Cardiac septum (tissue), 1 donor: Measurements from ENCODE around the gene CES2. TPM values are rescaled to one million over a fixed set of nuclear protein-coding genes. Genes with fewer than 3 reads are reported as not detected.
"Not testable (repeated sequence)": the region's sequence is repeated elsewhere in the genome, so short reads cannot be mapped to it uniquely, and the experiment has no call there.

Source experiments
- DNase-seq: peaks from one replicate; pipeline ENCODE4 v3.0.0-alpha.2; 2020; ENCODE audit warnings: low spot score
- intact Hi-C: fragments of 100-400 bp; cut with DNase I; formaldehyde crosslinking; loops from one replicate; pipeline ENCODE4 v1.14.0; 2022
- long read RNA-seq: library from polyadenylated mRNA; unstranded; transcript quantifications from one replicate; pipeline ENCODE4 v2.0.0, GENCODE V29; 2021
- total RNA-seq: library from RNA; stranded (reverse); fragmentation: NEBNext Ultra II Directional; extraction: Animal tissue kit (Norgen Biotek cat#: 25700); gene quantifications from one replicate; pipeline ENCODE4 v1.2.1, GENCODE V29; 2021
- donor health status: DM: no; HTN: no; CAD: no.

Gene CES2
- 64.0 TPM for total RNA-seq
- long read RNA-seq, transcript CES2-202 (12 exons, 3,868 nt): minor isoform, 5 of 202 reads
- long read RNA-seq, transcript CES2-211 (12 exons, 3,391 nt): minor isoform, 18 of 202 reads
- long read RNA-seq, transcript CES2-201 (12 exons, 3,927 nt): major isoform, 133 of 202 reads
- long read RNA-seq, partial matches to known transcripts: 28 of 202 reads
- long read RNA-seq, other reads (novel, unspliced or antisense): 17 of 202 reads

- intact Hi-C loops: no loop called here
- DNase-seq: no peak
Measured at GRCh38 chr16:66935314-66936011, at the start of gene CES2. Gene CES2, plus strand, starts transcription at chr16:66935516. Its CDS starts 120 bp downstream, at chr16:66935636.

GRCh38 chr16:66886321-66886720 lies 49.0 kb upstream of the CES2 start:
- DNase-seq: no peak
- intact Hi-C loops: no loop called here

DNA sequence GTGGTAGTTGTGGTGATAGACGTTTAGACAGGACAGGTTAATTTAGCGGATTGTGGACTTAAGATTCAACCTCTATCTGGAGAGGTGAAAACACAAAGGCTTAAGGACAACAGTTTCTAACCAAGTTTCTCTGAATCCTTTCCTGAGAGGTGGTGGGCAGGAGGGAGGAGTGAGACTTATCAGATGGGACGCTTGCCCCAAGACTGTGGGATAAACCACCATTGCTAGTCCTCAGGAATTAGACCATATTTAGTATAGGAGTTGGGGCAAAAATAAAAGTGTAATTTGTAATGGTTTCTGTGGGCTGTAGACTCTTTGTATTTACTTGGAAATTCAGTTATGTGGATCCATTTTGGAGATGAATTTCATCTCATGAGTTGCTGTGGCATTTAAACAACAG lies 48.4 kb upstream of the CES2 start:
- intact Hi-C loops: no loop called here
- no peak for DNase-seq

GRCh38 chr16:66888647-66889615 lies 46.4 kb upstream of the CES2 start:
- no peak for DNase-seq
- intact Hi-C loops: no loop called here

GRCh38 chr16:66889622-66890021 lies 45.7 kb upstream of the CES2 start:
- no peak for DNase-seq
- intact Hi-C loops: no loop called here

DNA sequence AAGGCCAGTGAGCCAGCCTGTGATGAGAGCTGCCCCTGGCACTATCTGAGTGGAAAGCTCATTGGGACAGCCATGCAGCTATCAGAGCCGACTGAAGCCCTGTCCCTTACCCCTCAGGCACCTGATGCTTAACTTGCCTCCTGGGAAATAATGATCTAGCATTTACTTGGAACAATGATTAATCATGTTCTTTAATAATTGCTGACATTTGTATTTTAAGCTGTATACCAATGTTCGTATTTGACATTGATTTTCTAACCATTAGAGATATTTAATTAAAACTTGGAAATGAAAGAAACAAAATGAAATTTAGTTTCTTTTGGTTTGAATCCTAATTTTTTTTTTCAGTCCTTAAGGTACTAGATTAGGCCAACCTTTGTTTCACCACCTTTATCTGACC lies 44.5 kb upstream of the CES2 start:
- DNase-seq: no peak
- intact Hi-C loops: no loop called here

DNA sequence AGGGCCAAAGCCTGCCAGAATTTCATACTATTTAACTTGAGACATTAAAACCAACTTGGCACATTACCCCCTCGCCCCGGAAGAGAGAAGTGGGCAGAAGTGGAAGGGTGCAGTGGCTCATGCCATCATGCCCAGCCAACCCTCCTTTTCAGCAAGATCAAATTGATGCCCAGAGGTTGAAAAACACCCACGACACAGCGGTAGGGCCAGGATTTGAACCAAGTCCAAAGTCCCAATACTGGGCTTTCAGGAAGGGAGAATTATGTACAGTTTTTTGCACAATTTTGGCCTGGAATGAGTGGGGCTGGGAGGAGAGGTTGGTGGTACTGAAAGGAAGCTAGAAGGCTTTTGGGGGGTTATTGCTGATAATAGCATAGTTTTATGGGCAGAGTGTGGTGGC lies 44.0 kb upstream of the CES2 start:
- no peak for DNase-seq
- intact Hi-C loops: no loop called here

- intact Hi-C loops: no loop called here
- DNase-seq: no peak
Measured at GRCh38 chr16:66891797-66892196, 43.5 kb upstream of the CES2 start.

DNA sequence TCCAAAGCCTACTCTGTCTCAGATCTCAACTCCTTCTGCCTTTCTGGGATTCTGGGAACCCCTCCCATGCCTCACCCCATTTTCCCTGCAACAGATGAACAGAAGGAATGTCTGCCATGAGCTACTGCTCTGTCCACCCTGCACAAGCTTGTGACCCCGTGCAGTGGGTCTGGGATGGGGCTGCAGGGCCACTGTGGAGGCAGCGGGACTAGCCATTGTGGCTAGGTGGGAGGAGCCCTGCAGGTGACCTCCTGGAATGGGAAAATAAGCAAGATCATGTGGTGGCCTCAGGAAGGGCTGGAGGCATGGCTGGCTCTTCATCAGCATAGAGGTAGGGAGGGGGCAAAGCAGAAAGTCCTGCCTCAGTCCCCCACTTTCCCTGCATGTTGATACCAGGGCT lies 41.3 kb upstream of the CES2 start:
- intact Hi-C loops: no loop called here

GRCh38 chr16:66894948-66895688 lies 40.2 kb upstream of the CES2 start:
- intact Hi-C loops: loop anchor here (1.0 to 5.0 kb wide), 2 partner anchors 52 to 262 kb away; partner anchors contain the start of genes FBXL8 and TRADD
- no peak for DNase-seq

More for the DNA sequence above, 41.3 kb upstream of the CES2 start:
- DNase-seq: no peak

DNA sequence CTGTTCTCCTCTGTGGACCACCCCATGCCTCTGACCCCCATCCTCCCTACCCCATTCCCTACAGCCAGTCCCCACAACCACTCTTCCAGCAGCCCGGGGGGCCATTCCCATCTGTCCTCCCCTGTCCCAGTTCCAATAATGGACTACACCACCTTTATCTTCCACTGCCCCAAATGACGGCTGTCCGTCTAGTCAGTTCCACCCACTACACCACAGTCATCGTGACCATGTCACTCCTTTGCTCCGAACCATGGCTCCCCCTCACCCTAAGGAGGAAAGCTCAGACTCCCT lies 39.7 kb upstream of the CES2 start:
- intact Hi-C loops: loop anchor here (1.0 to 5.0 kb wide), 2 partner anchors 52 to 262 kb away; partner anchors contain the start of genes FBXL8 and TRADD
- DNase-seq: no peak

- intact Hi-C loops: loop anchor here (1.0 to 5.0 kb wide), 2 partner anchors 51 to 261 kb away; partner anchors contain the start of genes FBXL8 and TRADD
- DNase-seq: no peak
Measured at GRCh38 chr16:66895999-66896398, 39.3 kb upstream of the CES2 start.

GRCh38 chr16:66896682-66897081 lies 38.6 kb upstream of the CES2 start:
- intact Hi-C loops: loop anchor here (5.0 kb wide), 1 partner anchor 261 kb away; the partner anchor contains the start of genes FBXL8 and TRADD

DNA sequence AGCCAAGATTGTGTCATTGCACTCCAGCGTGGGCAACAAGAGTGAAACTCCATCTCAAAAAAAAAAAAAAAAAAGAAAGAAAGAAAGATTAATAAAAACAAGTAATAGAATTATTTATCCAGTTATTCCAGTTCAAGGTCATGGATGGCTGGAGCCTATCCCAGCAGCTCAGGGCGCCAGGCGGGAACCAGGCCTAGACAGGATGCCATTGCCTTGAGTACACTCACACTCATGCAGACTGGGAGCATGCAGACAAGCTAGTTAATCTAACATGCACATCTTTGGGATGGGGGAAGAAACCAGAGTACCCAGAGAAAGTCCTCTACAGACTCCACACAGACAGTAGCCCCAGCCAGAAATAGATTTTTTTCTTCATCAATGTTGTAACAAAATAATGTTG lies 37.1 kb upstream of the CES2 start:
- intact Hi-C loops: loop anchor here (5.0 kb wide), 1 partner anchor 259 kb away; the partner anchor contains the start of genes FBXL8 and TRADD
- no peak for DNase-seq

More at GRCh38 chr16:66896682-66897081, 38.6 kb upstream of the CES2 start:
- not testable (repeated sequence) for DNase-seq

DNA sequence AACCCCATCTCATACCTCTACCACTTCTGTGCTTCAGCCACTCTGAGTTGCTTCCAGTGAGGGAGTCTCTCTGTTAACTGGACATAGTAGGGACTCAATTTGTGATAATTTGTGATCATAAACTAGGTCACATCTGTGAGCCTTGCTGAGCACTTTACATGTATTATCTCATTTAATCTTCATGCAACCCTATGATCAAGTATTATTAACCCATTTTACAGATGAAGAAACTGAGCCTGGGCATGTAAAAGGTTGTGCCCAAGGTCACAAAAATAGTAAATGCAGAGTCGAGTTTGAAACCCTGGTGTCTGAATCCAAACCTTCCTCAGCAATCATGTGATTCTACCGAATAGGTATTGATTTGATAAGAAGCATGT lies 36.4 kb upstream of the CES2 start:
- intact Hi-C loops: loop anchor here (5.0 kb wide), 1 partner anchor 258 kb away; the partner anchor contains the start of genes FBXL8 and TRADD

DNA sequence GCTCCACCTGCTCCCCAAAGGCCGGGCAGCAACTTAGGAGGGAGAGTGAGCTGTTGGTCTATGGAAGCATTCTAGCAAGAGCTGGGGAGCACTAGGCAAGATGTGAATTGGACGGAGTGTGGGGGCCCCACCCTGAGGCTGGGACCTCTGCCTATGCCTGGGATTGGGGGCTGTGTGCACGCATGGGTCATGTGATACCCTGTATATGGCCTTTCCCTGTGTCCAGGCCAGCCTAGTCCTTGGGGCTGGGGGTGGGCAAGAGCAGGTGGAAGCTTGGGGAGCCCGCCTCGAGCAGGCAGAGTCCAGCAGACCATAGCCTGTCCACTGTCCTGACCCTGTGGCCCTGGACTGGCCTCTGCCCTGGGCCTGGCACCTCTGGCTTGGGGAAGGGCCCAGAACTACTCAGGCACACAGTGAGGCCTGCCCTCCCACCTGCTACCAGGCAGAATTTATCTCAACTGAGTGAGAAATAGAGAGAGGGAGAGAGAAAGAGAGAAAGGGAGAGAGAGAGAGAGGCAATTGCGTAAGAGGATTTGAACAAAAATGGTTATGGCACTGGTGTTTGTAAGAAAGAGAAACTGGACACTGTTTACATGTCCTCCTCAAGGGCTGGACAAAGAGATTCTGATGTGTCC lies 35.9 kb upstream of the CES2 start:
- no peak for DNase-seq

More for the DNA sequence above, 36.4 kb upstream of the CES2 start:
- DNase-seq: no peak

DNA sequence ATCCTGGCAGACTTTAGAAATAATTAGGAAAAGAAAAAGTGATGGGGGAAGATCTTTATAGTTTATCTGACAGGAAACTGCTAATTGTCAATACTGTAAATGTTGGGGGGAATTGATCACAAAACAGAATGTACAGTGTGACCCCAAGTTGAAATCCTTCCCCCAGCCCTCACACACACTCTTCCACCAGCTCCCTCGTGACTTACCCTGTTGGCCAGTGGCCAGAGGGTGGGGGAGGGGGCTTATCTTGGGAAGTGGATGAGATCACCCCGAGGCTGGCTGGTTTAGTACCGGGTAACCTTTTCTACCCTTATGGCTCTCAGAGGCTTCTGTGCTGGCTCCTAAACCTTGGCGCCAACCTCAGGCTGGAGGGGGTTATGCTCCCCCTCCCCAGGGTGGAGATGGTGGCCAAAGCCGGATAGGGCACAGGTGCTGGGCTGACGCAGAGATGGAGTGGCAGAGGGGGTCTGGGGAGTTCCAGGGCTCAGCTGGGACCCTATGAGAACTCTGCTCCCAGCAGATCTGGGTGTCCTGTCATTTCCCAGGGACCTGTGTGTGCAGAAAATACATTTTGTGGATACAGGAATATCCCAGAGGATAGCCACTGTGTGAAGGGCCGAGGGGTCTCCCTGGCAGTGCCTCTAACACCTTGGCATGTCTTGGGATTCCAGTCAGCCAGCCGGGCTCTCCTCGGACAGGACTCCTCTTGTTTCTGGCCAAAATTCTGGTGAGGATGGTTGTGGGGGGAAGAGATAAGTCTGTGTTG lies 35.2 kb upstream of the CES2 start:
- DNase-seq: no peak
- intact Hi-C loops: loop anchor here (5.0 kb wide), 1 partner anchor 257 kb away; the partner anchor contains the start of genes FBXL8 and TRADD

More for the DNA sequence above, 35.9 kb upstream of the CES2 start:
- intact Hi-C loops: loop anchor here (5.0 kb wide), 1 partner anchor 258 kb away; the partner anchor contains the start of genes FBXL8 and TRADD
